ENCODE results near the gene GPR146.
A peak's percentile ranks its signal among the peaks of the same experiment; 100 is the strongest.

GPR146 gene

GRCh38 chr7:1079546-1079945 is 35.2 kb downstream of the GPR146 start:
- no peaks in the 10 kb centered on the region for H3K27me3 Mint-ChIP-seq
- no peak overlapping the region for H3K4me3 Mint-ChIP-seq
- H3K36me3 Mint-ChIP-seq (ENCODE audit: low read depth): peaks cover 12% of the 10 kb centered on the region
- no peaks in the 10 kb centered on the region for H3K9me3 Mint-ChIP-seq
- DNase-seq: no peak
- no peaks in the 10 kb centered on the region for H3K4me1 Mint-ChIP-seq (ENCODE audit: low read depth)
- H3K27ac Mint-ChIP-seq: no peak overlapping the region

- Mint-ChIP-seq H3K27ac (no peak overlapping the region), H3K27me3 (no peaks in the 10 kb centered on the region), H3K9me3 (no peaks in the 10 kb centered on the region), H3K4me1 (ENCODE audit: low read depth) (no peaks in the 10 kb centered on the region), H3K36me3 (ENCODE audit: low read depth) (peaks cover 12% of the 10 kb centered on the region), H3K4me3 (no peak overlapping the region)
- DNase-seq: no peak
Observed at GRCh38 chr7:1080252-1080920, 36.0 kb downstream of the GPR146 start.

GRCh38 chr7:1080921-1081255 is 36.5 kb downstream of the GPR146 start:
- H3K9me3 Mint-ChIP-seq: no peaks in the 10 kb centered on the region
- no peak overlapping the region for H3K27ac Mint-ChIP-seq
- no peaks in the 10 kb centered on the region for H3K4me1 Mint-ChIP-seq (ENCODE audit: low read depth)
- peaks cover 12% of the 10 kb centered on the region for H3K36me3 Mint-ChIP-seq (ENCODE audit: low read depth)
- H3K27me3 Mint-ChIP-seq: no peaks in the 10 kb centered on the region
- DNase-seq: no peak
- no peak overlapping the region for H3K4me3 Mint-ChIP-seq

- H3K9me3 Mint-ChIP-seq: no peaks in the 10 kb centered on the region
- no peak overlapping the region for H3K27ac Mint-ChIP-seq
- H3K27me3 Mint-ChIP-seq: no peaks in the 10 kb centered on the region
- peaks cover 12% of the 10 kb centered on the region for H3K36me3 Mint-ChIP-seq (ENCODE audit: low read depth)
- no peak for DNase-seq
- no peak overlapping the region for H3K4me3 Mint-ChIP-seq
- peaks cover 2% of the 10 kb centered on the region for H3K4me1 Mint-ChIP-seq (ENCODE audit: low read depth)
Observed at GRCh38 chr7:1081336-1081735, 37.0 kb downstream of the GPR146 start.

- Mint-ChIP-seq H3K36me3 (ENCODE audit: low read depth) (peaks cover 12% of the 10 kb centered on the region), H3K4me1 (ENCODE audit: low read depth) (peaks cover 8% of the 10 kb centered on the region), H3K4me3 (no peak overlapping the region), H3K27me3 (no peaks in the 10 kb centered on the region), H3K9me3 (no peaks in the 10 kb centered on the region), H3K27ac (no peak overlapping the region)
- no peak for DNase-seq
Observed at GRCh38 chr7:1081931-1082401, 37.6 kb downstream of the GPR146 start.

- H3K27me3 Mint-ChIP-seq: no peaks in the 10 kb centered on the region
- peaks cover 12% of the 10 kb centered on the region for H3K36me3 Mint-ChIP-seq (ENCODE audit: low read depth)
- H3K27ac Mint-ChIP-seq: no peak overlapping the region
- DNase-seq: no peak
- H3K4me3 Mint-ChIP-seq: no peak overlapping the region
- H3K9me3 Mint-ChIP-seq: no peaks in the 10 kb centered on the region
- peaks cover 16% of the 10 kb centered on the region for H3K4me1 Mint-ChIP-seq (ENCODE audit: low read depth)
Observed at GRCh38 chr7:1083729-1084657, 39.6 kb downstream of the GPR146 start.

GRCh38 chr7:1085266-1085665 is 40.9 kb downstream of the GPR146 start:
- Mint-ChIP-seq H3K9me3 (no peaks in the 10 kb centered on the region), H3K27ac (no peak overlapping the region), H3K4me1 (ENCODE audit: low read depth) (peaks cover 16% of the 10 kb centered on the region), H3K4me3 (no peak overlapping the region), H3K27me3 (no peaks in the 10 kb centered on the region), H3K36me3 (ENCODE audit: low read depth) (peaks cover 12% of the 10 kb centered on the region)
- no peak for DNase-seq

GRCh38 chr7:1085910-1086421 is 41.6 kb downstream of the GPR146 start:
- Mint-ChIP-seq H3K36me3 (ENCODE audit: low read depth) (peaks cover 10% of the 10 kb centered on the region), H3K27ac (no peak overlapping the region), H3K9me3 (no peaks in the 10 kb centered on the region), H3K4me1 (ENCODE audit: low read depth) (peaks cover 16% of the 10 kb centered on the region), H3K27me3 (no peaks in the 10 kb centered on the region), H3K4me3 (no peak overlapping the region)
- DNase-seq: no peak

GRCh38 chr7:1086588-1087464 is 42.5 kb downstream of the GPR146 start:
- Mint-ChIP-seq H3K27ac (peak overlapping the region; percentile 22), H3K4me3 (peak overlapping the region; percentile 64), H3K36me3 (ENCODE audit: low read depth) (peaks cover 11% of the 10 kb centered on the region), H3K9me3 (no peaks in the 10 kb centered on the region), H3K27me3 (no peaks in the 10 kb centered on the region), H3K4me1 (ENCODE audit: low read depth) (peaks cover 16% of the 10 kb centered on the region)
- peak; percentile 84 for DNase-seq

- Mint-ChIP-seq H3K27me3 (no peaks in the 10 kb centered on the region), H3K4me3 (peak overlapping the region; percentile 64), H3K9me3 (no peaks in the 10 kb centered on the region), H3K36me3 (ENCODE audit: low read depth) (peaks cover 14% of the 10 kb centered on the region), H3K27ac (no peak overlapping the region), H3K4me1 (ENCODE audit: low read depth) (peaks cover 16% of the 10 kb centered on the region)
- no peak for DNase-seq
Observed at GRCh38 chr7:1087465-1087814, 43.1 kb downstream of the GPR146 start.

- no peaks in the 10 kb centered on the region for H3K9me3 Mint-ChIP-seq
- DNase-seq: no peak
Observed at GRCh38 chr7:1087952-1088920, 43.9 kb downstream of the GPR146 start, which contains the start of gene GPER1. GPER1 (plus strand) TSS chr7:1088113; CDS start chr7:1091729, 3,616 bp downstream.

GRCh38 chr7:1090236-1090635 is 45.9 kb downstream of the GPR146 start:
- Mint-ChIP-seq H3K27ac (no peak overlapping the region), H3K4me1 (ENCODE audit: low read depth) (peaks cover 16% of the 10 kb centered on the region), H3K9me3 (no peaks in the 10 kb centered on the region), H3K4me3 (no peak overlapping the region), H3K36me3 (ENCODE audit: low read depth) (peaks cover 12% of the 10 kb centered on the region), H3K27me3 (no peaks in the 10 kb centered on the region)
- no peak for DNase-seq

More at GRCh38 chr7:1087952-1088920, 43.9 kb downstream of the GPR146 start, which contains the start of gene GPER1:
- Mint-ChIP-seq H3K4me3 (peak within 1 kb of the TSS; percentile 64), H3K27ac (peak within 1 kb of the TSS; percentile 22), H3K4me1 (ENCODE audit: low read depth) (peaks cover 16% of the 10 kb centered on the region), H3K36me3 (ENCODE audit: low read depth) (peaks cover 13% of the 10 kb centered on the region), H3K27me3 (no peaks in the 10 kb centered on the region)

Data from activated T-cell treated with anti-CD3 and anti-CD28 coated beads, Interleukin-2, amount 50 U/mL, for 24 hours (primary cell).